ENCODE data around the gene UAP1L1. TPM values are rescaled to one million over a fixed set of nuclear protein-coding genes. Genes with fewer than 3 reads are reported as not detected.
"Not testable (repeated sequence)": the region's sequence is repeated elsewhere in the genome, so short reads cannot be mapped to it uniquely, and the experiment has no call there.

Gene UAP1L1
- total RNA-seq, 2 experiments from 2014 or later: 20.2 to 21.9 TPM

DNA sequence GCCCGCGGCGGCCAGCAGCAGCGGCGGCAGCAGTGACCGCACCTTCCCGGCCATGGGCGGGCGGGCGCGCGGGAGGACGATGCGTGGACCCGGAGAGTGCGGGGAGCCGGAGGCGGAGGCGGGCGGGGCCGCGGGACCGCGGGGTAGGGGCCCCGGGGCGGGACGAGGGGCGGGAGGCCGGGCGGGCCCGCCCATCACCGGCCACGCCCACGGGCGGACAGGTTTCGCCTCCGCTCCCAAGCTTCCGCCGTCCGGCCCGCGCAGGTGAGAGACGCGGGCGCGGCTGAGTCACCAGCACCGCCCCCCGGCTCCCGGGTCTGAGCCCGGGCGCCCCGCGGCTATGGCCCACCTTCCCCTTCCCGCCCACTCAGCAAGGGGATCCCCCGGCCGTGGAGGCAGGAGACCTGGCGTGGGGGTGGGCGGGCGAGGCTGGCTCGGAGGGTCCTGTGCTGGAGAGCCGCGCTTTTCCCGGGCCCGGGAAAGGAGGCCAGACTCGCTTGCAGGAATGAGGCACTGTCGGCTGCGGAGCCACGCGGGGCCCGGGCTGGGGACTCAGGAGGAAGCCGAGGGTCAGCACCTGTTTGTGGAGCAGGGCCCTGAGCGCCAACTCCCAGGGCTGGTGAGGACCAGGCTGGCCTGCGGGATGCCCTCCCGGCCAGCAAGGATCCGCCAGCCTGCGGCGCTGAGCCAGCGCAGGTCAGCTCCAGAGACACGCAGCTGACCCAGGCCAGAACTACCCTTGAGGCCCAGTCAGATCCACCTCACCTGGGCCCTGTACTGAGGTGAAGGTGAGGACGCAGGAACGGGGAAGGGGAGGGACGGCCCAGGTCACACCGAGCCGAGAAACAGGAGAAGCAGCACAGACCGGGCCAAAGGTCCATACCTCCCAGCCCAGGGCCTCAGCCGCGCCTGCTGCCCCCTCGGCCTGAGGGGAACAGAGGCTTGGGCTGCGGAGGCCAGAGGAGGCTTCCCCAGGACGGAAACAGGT lies 23.1 kb upstream of the UAP1L1 start, which contains the start of gene ENTPD2:
TSS of gene ENTPD2 (minus strand) at position 118 of the 988 bp plus-strand sequence. CDS start at position 54, 64 bp downstream.
- peaks cover 6% of the 10 kb centered on the region for H3K4me1 Mint-ChIP-seq
- no peaks in the 10 kb centered on the region for H3K36me3 Mint-ChIP-seq (ENCODE audit: low read depth)
- H3K27ac Mint-ChIP-seq: no peak within 1 kb of the TSS
- DNase-seq: peak; percentile 55
- peaks cover 27% of the 10 kb centered on the region for H3K27me3 Mint-ChIP-seq
- CTCF ChIA-PET: interaction anchor here (1.9 to 2.1 kb wide), 2 partner anchors 8 to 13 kb away, joined by 10 to 12 read pairs; partner anchors contain the start of gene NPDC1
- H3K9me3 Mint-ChIP-seq: no peaks in the 10 kb centered on the region
- no peak within 1 kb of the TSS for H3K4me3 Mint-ChIP-seq
- POLR2A ChIA-PET: interaction anchor here (1.1 to 1.6 kb wide), 2 partner anchors 15 to 23 kb away, joined by 4 to 5 read pairs; partner anchors contain the start of gene UAP1L1

DNA sequence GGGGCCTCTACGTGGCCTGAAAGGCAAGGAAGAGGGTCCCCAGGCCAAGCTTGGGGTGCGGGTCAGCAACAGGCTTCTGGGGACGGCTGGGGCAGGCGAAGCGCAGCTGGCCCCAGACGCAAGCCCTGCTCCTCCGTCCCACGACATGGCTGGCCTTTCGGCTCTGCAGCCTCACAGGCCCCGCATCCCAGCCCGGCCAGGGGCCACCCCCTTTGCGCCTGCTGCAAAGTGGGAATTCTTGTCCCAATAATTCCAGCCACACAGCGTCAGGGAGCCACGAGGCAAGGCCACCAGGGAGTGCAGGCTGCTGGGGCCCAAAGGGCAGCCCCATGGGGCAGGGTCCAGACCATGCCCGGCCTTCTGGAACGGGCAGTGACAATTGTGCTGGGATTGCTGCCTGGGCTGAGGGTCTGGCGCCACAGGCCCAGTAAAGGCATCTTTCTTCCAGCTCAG lies 22.4 kb upstream of the UAP1L1 start:
- no peaks in the 10 kb centered on the region for H3K9me3 Mint-ChIP-seq
- H3K27ac Mint-ChIP-seq: no peak overlapping the region
- H3K4me3 Mint-ChIP-seq: no peak overlapping the region
- no peak for DNase-seq
- CTCF ChIA-PET: interaction anchor here (0.9 to 2.1 kb wide), 4 partner anchors 8 to 12 kb away, joined by 4 to 12 read pairs (median 7); partner anchors contain the start of gene NPDC1
- H3K36me3 Mint-ChIP-seq (ENCODE audit: low read depth): no peaks in the 10 kb centered on the region
- no peaks in the 10 kb centered on the region for H3K4me1 Mint-ChIP-seq
- POLR2A ChIA-PET: interaction anchor here (1.1 to 1.6 kb wide), 5 partner anchors 10 to 25 kb away, joined by 4 to 8 read pairs (median 5); partner anchors contain the start of genes SAPCD2 and UAP1L1
- peaks cover 20% of the 10 kb centered on the region for H3K27me3 Mint-ChIP-seq

DNA sequence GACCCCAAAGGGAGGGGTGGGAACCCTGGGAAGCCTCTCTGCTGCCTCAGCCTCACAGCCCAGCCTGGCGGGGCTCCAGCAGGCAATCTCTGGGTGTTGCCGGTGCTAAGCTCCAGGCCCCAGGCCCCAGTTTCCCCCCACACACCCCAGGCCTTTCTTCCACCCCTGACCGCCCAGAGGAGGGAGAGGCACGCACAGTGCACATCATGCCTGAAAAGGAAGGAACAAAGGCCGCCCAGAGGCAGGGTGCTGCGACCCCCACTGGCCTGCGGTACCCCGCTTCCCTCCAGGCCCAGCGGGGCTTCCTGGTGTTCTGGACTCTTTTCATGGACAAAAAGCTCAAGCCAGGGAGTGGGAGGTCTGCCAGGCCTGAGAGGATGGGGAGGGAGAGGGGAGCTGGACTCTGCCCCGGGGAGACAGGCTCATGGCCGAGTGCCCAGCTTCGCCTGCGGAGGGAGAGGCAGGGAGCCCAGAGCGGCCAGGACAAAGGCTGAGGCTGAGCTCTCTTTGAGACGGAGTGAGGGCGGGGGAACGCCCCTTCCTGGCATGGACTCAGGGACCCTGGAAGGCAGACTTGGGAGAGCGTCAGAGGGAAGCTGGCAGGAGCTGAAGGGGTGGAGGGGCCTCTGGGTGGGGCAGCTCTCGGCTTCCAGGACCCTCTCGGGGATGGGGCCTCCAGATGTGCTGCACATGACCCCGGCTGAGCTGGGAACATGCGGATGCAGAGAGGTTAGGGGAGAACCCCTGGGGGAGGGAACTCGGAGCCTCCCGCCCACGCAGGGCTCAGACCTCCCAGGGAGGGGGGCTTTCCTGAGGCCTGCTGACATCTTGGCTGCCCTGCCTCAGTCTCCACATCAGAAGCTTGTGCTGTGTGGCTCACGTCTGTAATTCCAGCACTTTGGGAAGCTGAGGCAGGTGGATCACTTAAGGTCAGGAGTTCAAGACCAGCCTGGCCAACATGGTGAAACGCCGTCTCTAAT lies 21.6 kb upstream of the UAP1L1 start:
- ChIA-PET POLR2A (interaction anchor here (1.1 to 1.6 kb wide), 5 partner anchors 11 to 26 kb away, joined by 4 to 8 read pairs (median 5); partner anchors contain the start of genes SAPCD2 and UAP1L1), CTCF (interaction anchor here (0.7 to 2.1 kb wide), 7 partner anchors 8 to 138 kb away, joined by 3 to 12 read pairs (median 4); partner anchors contain the start of genes NPDC1 and SAPCD2)

DNA sequence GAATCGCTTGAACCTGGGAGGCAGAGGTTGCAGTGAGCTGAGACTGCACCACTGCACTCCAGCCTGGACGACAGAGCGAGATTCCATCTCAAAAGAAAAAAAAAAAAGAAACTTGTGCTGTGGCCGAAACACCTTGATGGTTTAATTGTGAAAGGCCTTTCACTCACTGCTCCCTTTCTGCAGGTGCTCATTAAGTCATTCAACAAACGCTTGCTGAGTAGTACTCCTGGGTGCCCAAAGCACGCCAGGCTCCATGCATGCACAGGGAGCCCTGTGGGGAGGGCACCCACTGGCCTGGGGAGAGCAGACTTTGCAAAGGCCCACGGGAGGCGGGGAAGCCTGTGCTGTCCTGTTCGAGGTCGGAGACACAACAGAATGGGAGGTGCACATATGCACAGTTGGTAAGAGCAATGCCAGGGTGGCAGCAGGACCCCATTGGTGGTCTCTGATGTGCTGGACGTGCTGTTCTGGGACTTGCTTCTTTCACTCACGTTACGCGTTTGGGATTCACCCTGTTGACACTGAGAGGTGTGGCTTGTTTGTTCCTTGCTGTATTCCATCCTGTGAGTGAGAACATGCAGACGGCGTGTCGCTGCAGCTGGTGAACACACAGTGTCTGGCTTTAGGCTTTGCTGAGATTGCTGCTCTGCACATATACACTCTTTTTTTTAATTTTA lies 20.4 kb upstream of the UAP1L1 start:
- H3K4me3 Mint-ChIP-seq: no peak overlapping the region
- POLR2A ChIA-PET: interaction anchor here (1.5 kb wide), 1 partner anchor 12 kb away, joined by 8 read pairs; no protein-coding TSS in a partner anchor
- H3K4me1 Mint-ChIP-seq: no peaks in the 10 kb centered on the region
- no peaks in the 10 kb centered on the region for H3K36me3 Mint-ChIP-seq (ENCODE audit: low read depth)
- no peak overlapping the region for H3K27ac Mint-ChIP-seq
- CTCF ChIA-PET: interaction anchor here (0.7 to 2.3 kb wide), 4 partner anchors 10 to 139 kb away, joined by 3 to 15 read pairs (median 11); partner anchors contain the start of gene NPDC1
- peaks cover 16% of the 10 kb centered on the region for H3K27me3 Mint-ChIP-seq
- H3K9me3 Mint-ChIP-seq: no peaks in the 10 kb centered on the region
- DNase-seq: no peak

More for the DNA sequence above, 21.6 kb upstream of the UAP1L1 start:
- H3K4me3 Mint-ChIP-seq: no peak overlapping the region
- H3K27me3 Mint-ChIP-seq: peaks cover 16% of the 10 kb centered on the region
- H3K9me3 Mint-ChIP-seq: no peaks in the 10 kb centered on the region
- H3K4me1 Mint-ChIP-seq: no peaks in the 10 kb centered on the region
- H3K27ac Mint-ChIP-seq: no peak overlapping the region
- H3K36me3 Mint-ChIP-seq (ENCODE audit: low read depth): no peaks in the 10 kb centered on the region
- no peak for DNase-seq

DNA sequence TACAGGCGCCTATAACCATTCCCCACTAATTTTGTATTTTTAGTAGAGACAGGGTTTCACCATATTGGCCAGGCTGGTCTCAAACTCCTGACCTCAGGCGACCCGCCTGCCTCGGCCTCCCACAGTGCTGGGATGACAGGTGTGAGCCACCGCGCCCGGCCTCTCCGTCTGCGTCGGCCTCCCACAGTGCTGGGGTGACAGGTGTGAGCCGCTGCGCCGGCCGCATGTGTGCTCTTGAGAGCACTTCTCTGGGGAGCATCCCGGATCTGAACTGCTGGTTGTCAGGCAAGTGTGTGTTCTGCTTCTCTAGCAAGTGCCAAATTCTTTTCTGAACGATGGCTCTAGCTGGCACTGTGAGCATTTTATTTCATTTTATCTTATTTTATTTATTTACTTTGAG lies 19.8 kb upstream of the UAP1L1 start:
- H3K4me3 Mint-ChIP-seq: no peak overlapping the region
- ChIA-PET CTCF (interaction anchor here (1.8 to 2.3 kb wide), 2 partner anchors 10 to 11 kb away, joined by 8 to 15 read pairs; partner anchors contain the start of gene NPDC1), POLR2A (no interaction called here)
- H3K27ac Mint-ChIP-seq: no peak overlapping the region
- H3K36me3 Mint-ChIP-seq (ENCODE audit: low read depth): no peaks in the 10 kb centered on the region
- H3K9me3 Mint-ChIP-seq: no peaks in the 10 kb centered on the region
- DNase-seq: no peak
- H3K4me1 Mint-ChIP-seq: no peaks in the 10 kb centered on the region
- peaks cover 10% of the 10 kb centered on the region for H3K27me3 Mint-ChIP-seq

DNA sequence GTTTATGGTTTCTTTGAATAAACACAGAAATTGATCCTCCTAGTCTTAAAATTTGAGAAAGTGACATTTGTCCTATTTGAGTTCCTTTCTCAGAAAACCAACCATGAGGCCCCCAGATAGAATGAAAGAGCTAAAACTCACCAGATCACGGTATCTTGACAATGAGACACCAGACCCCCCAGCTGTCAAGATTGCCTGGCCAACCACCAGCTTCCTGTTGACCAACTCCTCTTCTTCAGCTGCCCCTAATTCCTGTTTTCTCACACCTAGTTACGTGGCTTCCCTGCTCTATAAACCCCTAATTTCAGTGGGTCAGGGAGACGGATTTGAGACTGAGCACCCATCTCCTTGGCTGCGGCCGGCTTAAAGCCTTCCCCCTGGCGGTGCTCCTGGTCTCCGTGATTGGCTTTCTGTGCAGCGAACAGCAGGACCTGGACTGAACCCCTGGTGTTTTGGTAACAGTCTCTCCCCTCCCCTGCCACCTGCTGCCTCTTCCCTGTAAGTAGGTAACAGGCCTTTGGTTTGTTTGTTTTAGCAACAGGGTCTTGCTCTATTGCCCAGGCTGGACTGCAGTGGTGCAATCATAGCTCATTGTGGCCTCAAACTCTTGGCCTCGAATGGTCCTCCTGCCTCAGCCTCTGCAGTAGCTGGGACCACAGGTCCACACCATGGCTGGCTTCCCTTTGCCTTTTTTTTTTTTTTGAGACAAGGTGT lies 18.6 kb upstream of the UAP1L1 start:
- Mint-ChIP-seq H3K4me3 (no peak overlapping the region), H3K36me3 (ENCODE audit: low read depth) (no peaks in the 10 kb centered on the region), H3K27ac (no peak overlapping the region), H3K9me3 (no peaks in the 10 kb centered on the region), H3K4me1 (no peaks in the 10 kb centered on the region), H3K27me3 (peaks cover 6% of the 10 kb centered on the region)
- ChIA-PET POLR2A (interaction anchor here (1.4 kb wide), 1 partner anchor 11 kb away, joined by 5 read pairs; the partner anchor contains the start of gene SAPCD2), CTCF (interaction anchor here (0.6 to 2.4 kb wide), 6 partner anchors 9 to 605 kb away, joined by 3 to 15 read pairs (median 6); partner anchors contain the start of gene NPDC1)
- DNase-seq: no peak

DNA sequence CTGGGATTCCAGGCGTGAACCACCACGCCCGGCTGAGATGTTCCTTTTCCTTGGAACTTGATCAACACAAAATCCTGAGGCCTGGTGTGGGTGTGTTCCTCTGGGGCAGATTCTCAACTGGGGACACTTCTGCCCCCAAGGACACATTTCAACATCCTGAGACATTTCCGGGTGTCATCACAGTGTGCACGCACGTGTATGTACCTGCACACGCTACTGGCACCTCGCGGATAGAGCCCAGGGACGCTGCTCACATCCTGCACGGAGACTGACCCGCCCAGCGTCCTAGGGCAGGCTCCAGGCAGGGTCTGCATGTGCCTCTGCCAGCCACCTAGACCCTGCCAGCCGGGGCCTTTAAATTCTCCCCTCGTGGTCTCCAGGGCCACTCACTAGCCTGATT lies 14.9 kb upstream of the UAP1L1 start:
- Mint-ChIP-seq H3K36me3 (ENCODE audit: low read depth) (peaks cover 5% of the 10 kb centered on the region), H3K4me1 (peaks cover 3% of the 10 kb centered on the region), H3K4me3 (no peak overlapping the region), H3K27me3 (no peaks in the 10 kb centered on the region), H3K27ac (no peak overlapping the region), H3K9me3 (no peaks in the 10 kb centered on the region)
- DNase-seq: no peak
- ChIA-PET POLR2A (no interaction called here), CTCF (no interaction called here)

DNA sequence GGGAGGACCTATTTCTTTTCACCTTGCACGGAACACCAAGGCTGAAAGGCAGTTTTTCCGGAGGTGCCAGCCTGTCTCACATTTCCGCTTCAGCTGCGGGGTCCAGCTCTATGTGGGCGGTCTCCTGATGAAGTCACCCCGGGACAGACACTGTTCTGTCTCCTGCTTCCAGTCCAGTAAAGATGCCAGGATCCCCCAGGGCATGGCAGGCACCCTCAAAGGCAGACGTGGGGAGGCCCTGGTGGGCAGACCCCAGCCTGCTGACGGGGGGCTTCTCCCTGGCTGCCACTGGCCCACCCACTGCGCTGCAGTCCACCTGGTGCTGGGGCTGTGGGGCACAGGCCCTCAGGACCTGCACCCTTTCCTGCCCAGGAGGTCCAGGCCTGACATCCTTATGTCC lies 14.5 kb upstream of the UAP1L1 start:
- H3K4me3 Mint-ChIP-seq; H3K9me3 Mint-ChIP-seq; DNase-seq; CTCF ChIA-PET; H3K27ac Mint-ChIP-seq; H3K4me1 Mint-ChIP-seq; H3K27me3 Mint-ChIP-seq; H3K36me3 Mint-ChIP-seq (ENCODE audit: low read depth): not testable (repeated sequence)
- POLR2A ChIA-PET: interaction anchor here (1.0 kb wide), 1 partner anchor 36 kb away, joined by 3 read pairs; no protein-coding TSS in a partner anchor

DNA sequence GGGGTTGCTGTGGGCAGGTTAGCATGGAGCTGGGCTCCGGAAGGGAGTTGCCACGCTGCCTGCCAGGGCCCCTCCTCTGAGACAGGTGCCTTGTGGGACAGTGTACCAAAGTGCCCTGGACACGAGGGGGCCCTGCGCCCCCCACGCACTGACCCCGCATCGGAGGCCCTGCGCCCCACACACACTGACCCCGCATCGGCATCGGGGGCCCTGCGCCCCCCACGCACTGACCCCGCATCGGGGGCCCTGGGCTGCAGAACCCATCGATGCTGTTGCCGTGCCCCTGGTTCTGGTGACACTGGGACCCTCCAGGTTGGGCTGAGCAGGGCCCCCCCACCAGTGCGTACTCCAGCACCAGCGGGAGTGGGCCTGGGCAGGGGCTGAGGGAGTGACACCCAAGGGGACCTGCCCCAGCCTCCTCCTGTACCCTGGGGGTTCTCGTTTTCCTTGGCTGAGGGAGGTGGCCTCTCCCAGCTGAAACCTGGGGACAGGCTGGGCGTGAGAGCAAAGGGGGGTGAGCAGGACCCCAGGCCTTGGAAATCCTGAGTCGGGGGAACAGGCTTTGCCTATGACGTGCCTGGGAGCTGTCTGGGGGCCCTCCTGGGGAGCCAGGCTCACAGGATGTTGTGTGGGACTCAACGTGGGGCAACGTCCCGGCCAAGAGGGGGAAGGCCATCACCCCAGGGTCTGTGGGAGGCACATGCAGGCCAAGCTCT lies 13.8 kb upstream of the UAP1L1 start:
- CTCF ChIA-PET: interaction anchor here (0.7 to 8.8 kb wide), 15 partner anchors 8 to 273 kb away, joined by 3 to 105 read pairs (median 4); partner anchors contain the start of genes ABCA2, FUT7, MAN1B1 and TMEM141
- H3K9me3 Mint-ChIP-seq: no peaks in the 10 kb centered on the region
- POLR2A ChIA-PET: interaction anchor here (0.8 to 1.2 kb wide), 4 partner anchors 22 to 37 kb away, joined by 3 to 5 read pairs (median 3); no protein-coding TSS in a partner anchor
- no peak for DNase-seq
- peaks cover 10% of the 10 kb centered on the region for H3K36me3 Mint-ChIP-seq (ENCODE audit: low read depth)
- no peak overlapping the region for H3K4me3 Mint-ChIP-seq
- H3K4me1 Mint-ChIP-seq: peaks cover 12% of the 10 kb centered on the region
- H3K27ac Mint-ChIP-seq: no peak overlapping the region
- no peaks in the 10 kb centered on the region for H3K27me3 Mint-ChIP-seq

DNA sequence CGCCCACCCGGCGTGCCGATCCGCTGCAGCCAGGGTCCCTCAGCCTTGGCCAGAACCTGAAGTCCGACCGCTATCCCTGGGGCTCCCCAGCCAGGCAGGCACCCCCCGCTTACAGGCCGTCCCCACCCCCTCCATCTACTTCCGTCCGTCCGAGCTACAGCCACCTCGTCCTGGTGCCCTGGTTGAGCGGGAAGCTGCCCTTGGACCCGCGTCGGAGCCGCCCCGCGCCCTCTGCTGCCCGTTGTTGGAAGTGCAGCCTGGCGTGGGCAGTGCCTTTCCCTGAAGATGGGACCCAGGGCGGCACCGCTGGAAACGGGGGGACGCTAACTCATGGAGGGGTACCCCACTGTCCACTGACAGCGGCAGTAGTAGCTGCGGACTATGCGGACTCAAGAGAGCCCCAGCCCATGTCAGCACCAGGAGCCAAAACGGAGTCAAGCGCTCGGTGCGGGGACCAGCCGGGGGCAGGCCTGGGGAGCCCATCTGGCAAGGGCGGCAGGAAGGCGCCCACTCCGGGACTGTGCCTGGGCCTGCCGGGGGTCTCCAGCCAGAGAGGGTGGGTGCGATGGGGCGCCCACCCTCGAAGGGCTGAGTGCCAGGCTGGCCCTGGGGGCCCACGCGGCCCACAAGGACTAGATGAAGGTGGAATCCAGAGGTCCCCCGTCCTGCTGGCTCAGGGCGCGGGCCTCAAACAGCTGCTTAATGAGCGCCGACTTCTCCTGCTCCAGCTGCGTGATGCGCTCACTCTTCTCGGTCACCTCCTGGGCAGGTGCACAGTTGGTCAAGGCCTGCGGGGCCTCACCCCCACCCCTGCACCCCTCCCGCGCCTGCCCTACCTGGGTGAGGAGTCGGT lies 13.1 kb upstream of the UAP1L1 start:
- Mint-ChIP-seq H3K9me3 (no peaks in the 10 kb centered on the region), H3K4me1 (peaks cover 19% of the 10 kb centered on the region), H3K36me3 (ENCODE audit: low read depth) (peaks cover 10% of the 10 kb centered on the region), H3K27ac (no peak overlapping the region), H3K27me3 (no peaks in the 10 kb centered on the region), H3K4me3 (no peak overlapping the region)
- CTCF ChIA-PET: interaction anchor here (0.7 to 8.8 kb wide), 15 partner anchors 9 to 274 kb away, joined by 3 to 105 read pairs (median 4); partner anchors contain the start of genes ABCA2, FUT7, MAN1B1 and TMEM141
- peak; percentile 63 for DNase-seq
- POLR2A ChIA-PET: interaction anchor here (0.8 to 1.2 kb wide), 3 partner anchors 21 to 31 kb away, joined by 3 to 5 read pairs (median 3); no protein-coding TSS in a partner anchor
